SK-N-MC (cell line): Measurements from ENCODE around the gene UBXN11.

Experiments used
- DNase-seq: peaks from one replicate; pipeline ENCODE4 v3.0.0-alpha.2; 2011; ENCODE audit warnings: low read depth, low spot score
- H3K27ac ChIP-seq: fragments of 200-600 bp; sonication (generic); 2 replicates; pipeline ENCODE4 v1.5.1; 2016; ENCODE audit warnings: mixed run types
- H3K36me3 ChIP-seq: fragments of 200-600 bp; sonication (generic); 2 replicates; pipeline ENCODE4 v1.6.1; 2017; ENCODE audit warnings: antibody characterized with exemption, low read length, mixed read lengths; ENCODE audit not compliant: insufficient read depth
- H3K4me3 ChIP-seq: fragments of 200-600 bp; sonication (generic); 2 replicates; pipeline ENCODE4 v1.5.1; 2016
- H3K9ac ChIP-seq: fragments of 200-600 bp; sonication (generic); 2 replicates; pipeline ENCODE4 v1.8.0; 2017; ENCODE audit warnings: mixed run types, mixed read lengths; ENCODE audit not compliant: insufficient read length
- H3K9me3 ChIP-seq: fragments of 200-600 bp; sonication (generic); 2 replicates; pipeline ENCODE4 v1.6.1; 2017; ENCODE audit warnings: low read depth, mild to moderate bottlenecking, antibody characterized with exemption, low read length, moderate library complexity, mixed read lengths
- EZH2 ChIP-seq: fragments of 200-600 bp; sonication (generic); IDR thresholded peaks from one replicate; pipeline ENCODE4 v1.6.1; 2017; ENCODE audit warnings: antibody characterized with exemption
- FOXP2 ChIP-seq: optimal IDR thresholded peaks from 2 replicates; pipeline ENCODE3; 2011; ENCODE audit warnings: mild to moderate bottlenecking, moderate library complexity; ENCODE audit not compliant: insufficient read depth; ENCODE audit errors: extremely low read length, control extremely low read depth
- POLR2AphosphoS5 ChIP-seq: IDR thresholded peaks from 2 replicates; pipeline ENCODE4 v1.6.1; 2012; ENCODE audit warnings: mild to moderate bottlenecking, low read depth, low read length, borderline replicate concordance

The UBXN11 gene

DNA sequence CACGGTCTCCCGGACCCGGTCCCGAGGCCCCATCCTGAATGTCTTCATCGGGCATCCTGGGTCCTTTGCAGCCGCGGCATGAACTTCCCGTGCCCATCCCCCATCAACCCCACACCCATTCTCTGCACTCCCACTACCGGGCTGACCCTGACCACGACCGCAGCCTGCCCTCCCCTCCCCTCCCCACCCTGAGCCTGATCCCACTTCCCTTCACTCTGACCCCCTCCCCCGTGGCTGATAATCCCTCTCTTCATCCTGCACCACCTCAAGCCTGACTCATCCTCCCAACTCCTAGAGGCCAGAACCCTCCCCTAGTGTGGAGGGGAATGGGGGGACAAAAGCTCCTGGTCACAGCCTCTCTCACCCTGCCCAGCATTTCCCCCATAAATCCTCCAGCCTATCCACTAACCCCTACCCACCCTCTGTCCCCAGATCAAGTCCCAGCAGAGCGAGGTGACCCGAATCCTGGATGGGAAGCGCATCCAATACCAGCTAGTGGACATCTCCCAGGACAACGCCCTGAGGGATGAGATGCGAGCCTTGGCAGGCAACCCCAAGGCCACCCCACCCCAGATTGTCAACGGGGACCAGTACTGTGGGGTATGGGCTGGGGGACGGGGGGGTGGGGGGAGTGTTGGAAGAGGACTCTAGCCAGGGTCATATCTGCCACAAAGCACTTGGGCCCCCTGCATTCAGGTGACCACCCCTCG is 25.9 kb downstream of the UBXN11 start:
- TF ChIP-seq POLR2AphosphoS5 (no peak), FOXP2 (no peak), EZH2 (no peak)
- Histone ChIP-seq H3K4me3 (peak overlapping the region; percentile 97), H3K27ac (no peak overlapping the region), H3K9me3 (no peaks in the 10 kb centered on the region), H3K36me3 (peaks cover 31% of the 10 kb centered on the region), H3K9ac (peak overlapping the region; percentile 76)
- DNase-seq = no peak

- H3K27ac ChIP-seq = peak within 1 kb of the TSS; percentile 44; the same call in 1 of the 2 replicates
- H3K9ac ChIP-seq = peak within 1 kb of the TSS; percentile 76
- no peak for DNase-seq
- no peak for TF ChIP-seq FOXP2
- no peak for TF ChIP-seq EZH2
- TF ChIP-seq POLR2AphosphoS5 = peak; percentile 83
- H3K4me3 ChIP-seq = peak within 1 kb of the TSS; percentile 97
- no peaks in the 10 kb centered on the region for H3K9me3 ChIP-seq
- peaks cover 35% of the 10 kb centered on the region for H3K36me3 ChIP-seq
Measured at GRCh38 chr1:26279456-26280332, 26.7 kb downstream of the UBXN11 start, which contains the start of gene SH3BGRL3. SH3BGRL3 (plus strand) TSS chr1:26280086; CDS start chr1:26280156, 70 bp downstream.

DNA sequence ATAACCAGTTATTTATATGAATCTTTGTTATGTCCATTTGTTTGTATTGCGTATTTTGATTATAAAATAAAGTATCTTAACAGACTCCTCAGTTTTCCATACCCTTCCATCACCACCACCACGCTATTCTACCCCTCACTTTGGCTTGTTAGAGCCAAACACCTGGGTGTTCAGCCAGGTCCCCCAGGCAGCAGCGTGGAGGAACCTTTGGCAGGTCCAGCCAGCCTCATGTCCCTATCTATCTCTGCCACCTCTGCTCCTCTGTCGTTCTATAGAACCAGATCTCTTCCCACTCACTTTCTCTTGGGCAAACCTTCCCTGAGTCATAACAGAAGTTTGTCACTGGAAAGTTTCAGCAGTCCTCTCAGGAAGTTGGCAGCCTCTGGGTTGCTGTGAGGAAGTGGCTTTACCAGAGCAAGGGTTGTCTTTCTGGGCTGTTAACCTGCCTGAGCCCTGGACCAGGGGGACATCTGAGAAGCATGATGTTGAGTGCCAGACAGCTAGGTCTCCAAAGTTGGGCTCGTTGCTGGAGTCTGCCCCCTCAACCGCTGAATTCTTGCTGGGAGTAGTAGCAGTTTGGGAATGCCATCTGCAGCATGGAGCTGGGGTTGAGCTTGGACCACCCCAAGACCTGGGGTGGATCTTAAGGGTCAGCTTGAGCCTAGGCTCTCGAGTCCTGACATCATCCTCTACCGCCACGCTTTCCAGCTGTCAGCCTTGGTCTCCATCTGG is 27.5 kb downstream of the UBXN11 start:
- H3K9ac ChIP-seq = peak overlapping the region; percentile 76
- no peaks in the 10 kb centered on the region for H3K9me3 ChIP-seq

GRCh38 chr1:26278303-26278702 is 28.1 kb downstream of the UBXN11 start:
- TF ChIP-seq FOXP2 (no peak), POLR2AphosphoS5 (no peak), EZH2 (no peak)
- Histone ChIP-seq H3K9me3 (no peaks in the 10 kb centered on the region), H3K9ac (no peak overlapping the region), H3K36me3 (peaks cover 42% of the 10 kb centered on the region), H3K27ac (no peak overlapping the region), H3K4me3 (no peak overlapping the region)
- no peak for DNase-seq

More for the DNA sequence above, 27.5 kb downstream of the UBXN11 start:
- 0 out of 2 replicates have a peak overlapping the region, but pooled peaks have one; percentile 44 for H3K27ac ChIP-seq
- H3K4me3 ChIP-seq = peak overlapping the region; percentile 97
- no peak for DNase-seq
- TF ChIP-seq FOXP2 = no peak
- no peak for TF ChIP-seq POLR2AphosphoS5
- no peak for TF ChIP-seq EZH2
- peaks cover 42% of the 10 kb centered on the region for H3K36me3 ChIP-seq

DNA sequence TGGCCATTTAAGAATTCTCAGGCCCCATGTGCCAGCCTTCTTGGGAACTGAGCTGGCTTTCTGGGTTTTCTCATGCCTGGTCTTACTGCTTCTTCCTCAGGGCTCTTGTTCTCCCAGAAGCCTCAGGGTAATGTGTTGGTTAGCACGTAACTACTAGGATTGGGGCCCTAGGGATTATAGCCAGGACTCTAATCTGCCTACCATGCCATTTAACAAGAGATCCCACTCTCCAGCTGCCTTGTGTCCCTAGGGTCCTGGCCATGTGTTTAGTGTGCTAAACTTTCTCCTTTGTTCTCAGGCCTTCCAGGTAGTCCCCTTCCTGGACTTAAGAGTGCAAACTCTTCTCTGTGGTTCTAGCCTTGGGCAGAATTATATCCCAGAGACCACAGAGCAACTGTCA is 28.7 kb downstream of the UBXN11 start:
- no peak for TF ChIP-seq EZH2
- no peak for TF ChIP-seq FOXP2
- TF ChIP-seq POLR2AphosphoS5 = no peak
- H3K36me3 ChIP-seq = peaks cover 47% of the 10 kb centered on the region
- H3K9ac ChIP-seq = no peak overlapping the region
- no peak overlapping the region for H3K4me3 ChIP-seq
- no peak overlapping the region for H3K27ac ChIP-seq
- DNase-seq = no peak
- no peaks in the 10 kb centered on the region for H3K9me3 ChIP-seq

DNA sequence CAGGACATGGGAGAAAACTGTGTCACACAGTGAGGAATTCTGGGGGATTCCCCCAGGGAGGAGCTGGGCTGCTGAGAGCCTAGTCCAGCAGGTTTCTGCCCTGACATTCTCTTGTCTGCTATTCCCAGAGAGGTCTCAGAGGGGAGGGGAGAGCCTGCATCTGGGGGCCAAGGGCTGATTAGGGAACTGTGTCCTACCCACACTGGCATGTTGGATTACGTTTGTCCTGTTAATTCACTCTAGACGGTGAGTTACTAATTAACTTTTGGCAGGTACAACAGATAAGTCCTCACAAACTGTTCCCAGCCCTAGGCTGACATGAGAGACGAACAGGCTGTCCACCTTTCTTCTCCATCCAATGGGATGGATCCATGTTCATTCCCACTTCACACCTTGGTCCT is 29.2 kb downstream of the UBXN11 start:
- H3K9me3 ChIP-seq = no peaks in the 10 kb centered on the region
- no peak overlapping the region for H3K27ac ChIP-seq
- no peak for DNase-seq
- TF ChIP-seq EZH2 = no peak
- no peak for TF ChIP-seq FOXP2
- no peak for TF ChIP-seq POLR2AphosphoS5
- H3K36me3 ChIP-seq = peaks cover 49% of the 10 kb centered on the region
- H3K4me3 ChIP-seq = no peak overlapping the region
- no peak overlapping the region for H3K9ac ChIP-seq

GRCh38 chr1:26276432-26276838 is 30.0 kb downstream of the UBXN11 start:
- no peak overlapping the region for H3K4me3 ChIP-seq
- no peak for DNase-seq
- H3K36me3 ChIP-seq = peaks cover 56% of the 10 kb centered on the region
- H3K27ac ChIP-seq = no peak overlapping the region
- no peak overlapping the region for H3K9ac ChIP-seq
- no peak for TF ChIP-seq FOXP2
- no peak for TF ChIP-seq POLR2AphosphoS5
- no peak for TF ChIP-seq EZH2
- no peaks in the 10 kb centered on the region for H3K9me3 ChIP-seq
